Adipose tissue (tissue), 3 donors: Measurements from ENCODE around the gene SLC5A11. TPM values are rescaled to one million over a fixed set of nuclear protein-coding genes. Genes with fewer than 3 reads are reported as not detected.
"Not testable (repeated sequence)": the region's sequence is repeated elsewhere in the genome, so short reads cannot be mapped to it uniquely, and the experiment has no call there.

Experiments used
- H3K27ac ChIP-seq: one replicate; pipeline ENCODE4 v1.5.1; 2013; ENCODE audit warnings: low read depth, low read length
- WGBS, 3 donors: extraction: QIAGEN DNeasy Blood & Tissue Kit; methylation state at CpG; one replicate each; pipeline ENCODE4 v1.1.7; 2013; 5-methylcytosine and 5-hydroxymethylcytosine counted together
- polyA plus RNA-seq, 3 donors: library from polyadenylated mRNA; stranded (reverse); fragments of 200-250 nt; gene quantifications; one replicate each; pipeline ENCODE4 v1.2.3, GENCODE V29; 2013
- donor health status: healthy with polysubstance abuse.
- donor health status: Bipolar disorder and iron deficiency.
- donor health status: healthy.

The SLC5A11 gene
- polyA plus RNA-seq, 3 donors: 0.18 TPM; not detected in 2

DNA sequence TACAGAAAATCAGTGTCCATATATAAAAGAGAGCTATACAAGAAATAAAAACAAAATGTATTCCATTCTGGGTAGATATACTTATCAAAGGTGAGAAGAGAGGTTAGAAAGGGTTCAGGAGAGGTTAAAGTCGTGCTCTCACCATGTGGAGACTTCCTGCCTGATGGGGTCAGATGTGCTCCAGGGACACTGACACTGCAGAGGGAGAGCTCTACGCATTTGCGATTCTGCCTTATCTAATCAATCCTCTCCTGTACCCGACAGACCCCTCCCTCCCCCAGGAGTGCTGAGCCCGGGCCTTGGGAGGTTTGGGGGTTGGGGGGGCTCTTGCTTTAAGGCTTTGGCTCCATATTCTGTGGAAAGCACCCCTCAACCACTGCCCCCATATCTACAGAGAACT, 16.6 kb upstream of the SLC5A11 start:
- 42 to 57% (median 57%) methylated on average over 5 of the region's 5 CpGs for WGBS, 3 donors
- H3K27ac ChIP-seq: no peak overlapping the region

DNA sequence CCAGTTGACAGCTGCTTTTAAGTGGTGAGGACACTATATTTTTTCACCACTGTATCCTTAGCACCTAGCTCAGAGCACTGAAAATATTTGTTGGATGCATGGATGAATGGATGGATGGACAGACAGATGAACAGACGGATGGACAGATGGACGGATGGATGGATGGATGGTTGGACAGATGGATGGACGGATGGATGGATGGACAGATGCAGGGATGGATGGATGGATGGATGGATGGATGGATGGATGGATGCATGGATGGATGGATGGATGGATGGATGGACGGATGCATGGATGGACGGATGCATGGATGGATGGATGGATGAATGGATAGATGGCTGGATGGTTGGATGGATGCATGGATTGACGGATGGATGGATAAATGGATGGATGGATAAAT, 12.4 kb upstream of the SLC5A11 start:
- 85 to 89% (median 88%) methylated on average over 6 of the region's 6 CpGs for WGBS, 3 donors
- H3K27ac ChIP-seq: no peak overlapping the region

DNA sequence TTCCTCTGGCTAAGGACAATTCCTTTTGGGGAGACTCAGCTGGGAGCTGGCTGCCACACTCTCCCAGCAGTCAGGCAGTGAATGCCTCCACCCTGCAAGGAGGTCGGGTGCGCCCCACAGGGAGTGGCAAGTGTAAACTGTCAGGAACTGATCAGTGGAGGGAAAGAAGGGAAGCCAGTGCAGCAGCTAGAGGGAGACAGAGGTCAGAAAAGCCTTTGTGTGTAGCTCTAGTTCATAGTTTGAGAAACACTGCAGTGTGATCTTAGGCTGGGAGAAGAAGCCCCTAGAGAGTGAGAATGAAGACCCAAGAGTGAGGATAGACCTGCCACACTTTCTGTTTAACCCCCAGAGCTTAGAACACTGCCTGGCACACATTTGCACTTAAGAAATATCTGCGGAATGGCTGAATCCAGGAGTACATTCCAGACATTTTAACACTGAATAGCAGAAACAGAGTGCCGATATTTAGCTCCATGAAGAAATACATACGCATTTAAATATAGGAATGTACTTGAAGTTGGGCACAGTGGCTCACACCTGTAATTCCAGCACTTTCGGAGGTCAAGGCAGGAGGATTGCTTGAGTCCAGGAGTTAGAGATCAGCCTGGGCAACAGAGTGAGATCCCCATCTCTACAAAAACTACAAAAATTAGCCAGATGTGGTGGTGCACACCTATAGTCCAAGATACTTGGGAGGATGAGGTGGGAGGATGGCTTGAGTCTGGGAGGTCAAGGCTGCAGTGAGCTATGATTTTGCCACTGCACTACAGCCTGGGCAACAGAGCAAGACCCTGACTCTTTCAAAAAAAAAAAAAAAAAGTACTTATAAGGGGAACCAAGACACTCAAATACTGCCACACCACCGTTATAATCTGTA, 11.1 kb upstream of the SLC5A11 start:
- H3K27ac ChIP-seq: no peak overlapping the region
- WGBS, 3 donors: 63 to 71% (median 70%) methylated on average over 7 of the region's 7 CpGs

DNA sequence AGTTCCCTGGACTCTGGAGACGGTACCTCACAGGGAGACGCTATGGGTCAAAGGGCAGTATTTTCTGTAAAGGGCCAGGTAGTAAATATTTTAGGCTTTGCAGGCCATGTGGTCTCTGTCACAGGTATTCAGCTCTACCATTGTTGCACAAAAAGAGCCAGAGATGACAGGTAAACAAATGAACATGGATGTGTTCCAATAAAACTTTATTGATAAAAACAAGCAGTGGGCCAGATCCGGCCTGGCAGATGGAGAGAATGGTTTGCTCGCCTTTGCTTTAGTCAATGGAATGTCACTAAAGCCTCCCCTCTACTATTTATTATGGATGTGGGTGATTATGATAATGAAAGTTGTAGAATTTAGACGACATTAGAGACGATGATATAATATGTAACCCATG, 8.9 kb upstream of the SLC5A11 start:
- H3K27ac ChIP-seq: no peak overlapping the region
- 91 to 94% (median 93%) methylated on average over 6 of the region's 6 CpGs for WGBS, 3 donors

DNA sequence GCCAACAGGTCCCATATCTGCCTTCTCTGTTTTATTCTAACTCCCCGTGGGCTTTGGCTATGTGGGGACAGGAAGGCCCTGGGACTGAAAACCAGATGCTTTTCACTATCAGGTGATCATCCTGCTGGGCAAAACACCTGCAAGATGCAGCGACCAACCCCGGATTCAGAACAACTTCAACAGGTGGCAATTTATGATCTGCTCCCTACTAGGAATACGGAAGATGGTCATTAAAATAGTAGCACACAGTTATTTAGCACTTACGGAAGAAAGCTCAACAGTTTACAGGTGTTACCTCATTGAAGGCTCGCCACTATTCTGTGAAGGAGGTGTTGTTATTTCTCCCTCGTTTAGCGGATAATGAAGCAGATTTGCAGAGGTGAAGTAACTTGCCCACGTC, 7.8 kb upstream of the SLC5A11 start:
- no peak overlapping the region for H3K27ac ChIP-seq
- 87 to 90% (median 90%) methylated on average over 9 of the region's 9 CpGs for WGBS, 3 donors

DNA sequence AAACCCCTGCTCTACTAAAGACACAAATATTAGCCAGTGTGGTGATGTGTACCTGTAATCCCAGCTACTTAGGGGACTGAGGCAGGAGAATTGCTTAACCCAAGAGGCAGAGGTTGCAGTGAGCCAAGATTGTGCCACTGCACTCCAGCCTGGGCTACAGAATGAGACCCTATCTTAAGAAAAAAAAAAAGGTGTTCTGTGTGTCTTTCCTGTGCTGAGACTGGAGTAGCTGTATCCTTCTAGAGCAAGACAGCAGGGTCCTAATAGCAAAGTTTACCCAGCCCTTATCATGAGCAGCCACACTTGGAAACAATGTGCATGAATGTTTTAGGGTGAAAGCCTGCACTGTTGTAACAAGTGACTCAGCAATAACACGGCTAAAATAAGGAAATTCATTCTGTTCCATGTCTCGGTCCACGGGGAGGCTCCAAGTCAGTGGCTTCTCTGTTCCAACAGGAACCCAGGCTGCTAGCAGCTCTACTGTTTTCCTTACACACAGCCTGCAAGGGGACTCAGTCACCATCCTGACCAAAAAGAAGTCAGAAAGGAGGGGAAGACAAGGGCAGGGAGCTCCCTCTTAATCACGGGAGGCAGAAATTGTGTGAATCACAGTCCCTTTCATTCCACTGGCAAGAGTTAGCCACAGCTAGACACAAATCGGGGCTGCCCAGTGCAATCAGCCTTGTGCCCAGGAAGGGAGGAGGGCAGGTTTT, 7.1 kb upstream of the SLC5A11 start:
- 10 to 18% (median 17%) methylated on average over 5 of the region's 5 CpGs for WGBS, 3 donors
- no peak overlapping the region for H3K27ac ChIP-seq

DNA sequence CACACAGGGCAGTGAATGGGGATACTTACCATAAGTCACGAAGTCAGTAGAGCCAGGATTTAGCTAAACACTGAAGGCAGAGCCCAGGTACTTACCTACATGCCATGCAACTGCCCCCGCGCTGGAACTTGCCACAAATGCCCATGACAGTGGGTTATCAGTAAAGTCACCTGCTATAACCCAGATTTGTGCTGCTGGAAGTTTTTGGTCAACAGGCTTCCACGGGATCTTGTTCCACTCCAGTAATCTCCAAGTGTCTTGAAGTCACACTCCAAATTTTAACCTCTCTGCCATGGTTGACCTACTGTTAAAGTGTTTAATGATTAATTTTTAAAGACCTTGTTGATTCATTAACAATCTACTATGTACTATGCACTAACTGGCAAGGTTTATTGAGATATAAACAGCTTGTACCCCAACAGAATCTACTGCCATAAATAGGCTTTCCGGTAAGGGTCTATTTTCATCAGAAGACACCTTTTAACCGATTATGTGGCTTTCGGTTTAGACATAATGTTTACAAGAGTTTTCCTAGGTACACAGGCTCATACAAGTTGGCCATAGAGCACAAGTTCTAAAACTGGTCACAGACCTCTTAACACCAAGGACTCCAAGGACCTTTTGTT, 6.3 kb upstream of the SLC5A11 start:
- WGBS, 3 donors: 78 to 88% (median 87%) methylated on average over 7 of the region's 7 CpGs
- no peak overlapping the region for H3K27ac ChIP-seq

DNA sequence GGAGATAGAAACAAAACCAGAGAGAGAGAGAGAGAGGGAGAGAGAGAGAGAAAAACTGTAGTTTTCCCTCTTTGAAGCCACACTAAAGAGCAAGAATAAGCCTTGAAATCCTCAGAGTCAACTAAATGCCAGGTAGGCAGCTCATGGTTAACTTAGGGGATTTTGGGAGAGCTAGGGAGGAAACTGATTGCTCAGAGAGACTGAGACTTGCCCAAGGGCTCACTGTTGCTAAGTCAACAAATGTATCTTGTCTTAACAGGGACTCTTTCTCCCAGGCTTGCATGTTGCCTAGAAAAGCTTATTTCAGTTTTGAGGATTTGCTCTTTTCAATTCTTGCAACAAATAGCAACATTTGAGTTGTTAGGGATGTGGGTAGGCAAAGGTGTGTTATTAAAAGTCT, 4.5 kb upstream of the SLC5A11 start:
- no peak overlapping the region for H3K27ac ChIP-seq

DNA sequence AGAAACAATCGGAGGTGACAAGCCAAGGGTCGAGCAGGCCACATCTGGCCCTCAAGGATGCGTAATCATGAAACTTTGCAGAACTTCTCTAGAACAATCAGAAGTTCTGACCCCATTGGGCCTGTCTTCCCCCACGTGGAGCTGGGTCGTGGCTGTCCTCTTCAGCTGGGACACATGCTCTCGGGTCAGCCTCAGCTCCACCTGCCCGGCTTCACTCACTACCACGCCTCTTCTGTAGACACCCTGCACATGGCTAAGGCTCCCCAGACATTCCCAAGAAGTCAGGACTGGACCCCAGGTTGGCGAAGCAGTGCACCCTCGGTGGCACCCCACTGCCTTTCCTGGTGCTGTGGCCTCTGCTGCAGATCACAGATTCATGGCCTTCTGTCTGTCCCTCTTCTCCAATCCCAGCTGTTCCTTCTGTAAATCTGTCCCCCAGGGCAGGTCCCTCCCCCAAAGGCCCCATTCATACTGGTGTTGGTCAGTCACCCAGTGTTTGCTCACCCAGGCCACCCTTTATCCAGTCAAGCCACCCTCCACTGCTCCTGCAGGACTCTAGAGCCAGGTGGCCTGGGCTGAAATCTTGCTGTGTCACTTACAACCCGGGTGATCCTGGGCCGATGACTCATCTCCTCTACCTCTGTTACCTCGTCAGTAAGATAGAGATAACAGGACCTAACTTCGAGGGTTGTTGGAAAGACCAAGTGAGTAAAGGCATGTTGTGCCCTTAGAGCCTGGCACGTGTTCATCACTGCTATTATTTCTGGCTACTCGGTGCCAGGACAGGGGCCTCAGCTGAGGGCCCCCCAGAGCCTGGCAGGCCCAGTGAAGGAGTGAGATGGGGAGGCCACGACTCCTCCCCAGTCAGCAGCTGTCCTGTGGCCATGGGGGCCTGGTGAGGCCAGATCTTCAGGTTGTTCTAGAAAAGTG, 1.4 kb upstream of the SLC5A11 start:
- WGBS, 3 donors: 78 to 84% (median 80%) methylated on average over 17 of the region's 17 CpGs
- H3K27ac ChIP-seq: no peak overlapping the region

DNA sequence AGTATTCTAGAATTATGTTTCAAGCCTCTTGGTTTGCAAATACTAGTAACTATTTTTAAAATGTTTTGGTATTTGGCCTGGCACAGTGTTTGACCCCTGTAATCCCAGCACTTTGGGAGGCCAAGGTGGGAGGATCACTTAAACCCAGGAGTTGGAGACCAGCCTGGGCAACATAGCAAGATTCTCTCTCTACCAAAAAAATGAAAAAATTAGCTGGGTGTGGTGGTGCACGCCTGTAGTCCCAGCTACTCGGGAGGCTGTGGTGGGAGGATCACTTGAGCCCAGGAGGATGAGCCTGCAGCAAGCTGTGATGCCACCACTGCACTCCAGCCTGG, 765 bp upstream of the SLC5A11 start:
- not testable (repeated sequence) for H3K27ac ChIP-seq
- WGBS, 3 donors: 93 to 94% (median 93%) methylated on average over 2 of the region's 2 CpGs

DNA sequence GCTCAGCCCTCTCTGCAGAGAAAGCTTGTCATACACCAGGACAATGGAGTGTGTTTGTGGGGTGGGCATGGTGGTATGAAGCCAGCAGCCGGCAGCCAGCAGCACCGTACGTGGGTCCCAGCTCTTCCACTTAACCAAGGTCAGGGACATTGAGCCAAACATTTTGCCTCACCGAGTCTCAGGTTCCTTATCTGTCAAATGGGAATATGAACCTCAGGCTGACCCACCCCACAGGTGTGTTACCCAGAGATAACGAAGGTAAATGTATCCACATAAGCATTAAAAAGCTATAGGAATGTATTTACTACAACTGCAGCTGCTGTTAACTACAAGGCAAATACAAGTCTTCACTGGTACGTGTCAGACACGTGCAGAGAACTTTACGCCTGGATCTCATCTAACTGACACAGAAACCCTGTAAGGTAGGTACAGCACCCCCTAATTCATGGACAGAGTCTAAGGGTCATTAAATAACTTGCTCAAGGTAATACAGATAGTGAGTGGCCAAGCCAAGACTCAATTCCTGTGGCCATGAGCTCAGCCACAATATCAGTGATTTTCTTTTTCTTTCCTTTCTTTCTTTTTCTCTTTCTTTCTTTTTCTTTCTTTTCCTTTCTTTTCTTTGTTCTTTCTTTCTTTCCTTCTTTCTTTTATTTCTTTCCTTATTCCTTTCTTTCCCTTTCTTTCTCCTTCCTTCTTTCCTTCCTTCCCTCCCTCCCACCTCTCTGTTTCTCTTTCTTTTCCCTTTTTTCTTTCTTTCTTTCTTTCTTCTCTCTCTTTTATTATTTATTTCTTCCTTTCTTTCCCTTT, 990 bp downstream of the SLC5A11 start:
- 30 to 72% (median 62%) methylated on average over 8 of the region's 8 CpGs for WGBS, 3 donors
- H3K27ac ChIP-seq: no peak overlapping the region

DNA sequence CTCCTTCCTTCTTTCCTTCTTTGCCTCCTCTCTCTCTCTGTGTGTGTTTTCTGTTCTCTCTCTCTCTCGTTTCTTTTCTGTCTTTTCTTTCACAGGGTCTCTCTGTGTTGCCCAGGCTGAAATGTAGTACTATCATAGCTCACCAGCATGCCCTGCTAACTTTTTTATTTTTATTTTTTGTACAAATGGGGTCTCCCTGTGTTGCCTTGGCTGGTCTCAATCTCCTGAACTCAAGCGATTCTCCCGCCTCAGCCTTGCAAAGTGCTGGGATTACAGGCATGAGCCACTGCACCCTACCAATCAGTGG, 1.5 kb downstream of the SLC5A11 start:
- no peak overlapping the region for H3K27ac ChIP-seq
- WGBS, 3 donors: 82 to 93% (median 88%) methylated on average over 3 of the region's 3 CpGs

DNA sequence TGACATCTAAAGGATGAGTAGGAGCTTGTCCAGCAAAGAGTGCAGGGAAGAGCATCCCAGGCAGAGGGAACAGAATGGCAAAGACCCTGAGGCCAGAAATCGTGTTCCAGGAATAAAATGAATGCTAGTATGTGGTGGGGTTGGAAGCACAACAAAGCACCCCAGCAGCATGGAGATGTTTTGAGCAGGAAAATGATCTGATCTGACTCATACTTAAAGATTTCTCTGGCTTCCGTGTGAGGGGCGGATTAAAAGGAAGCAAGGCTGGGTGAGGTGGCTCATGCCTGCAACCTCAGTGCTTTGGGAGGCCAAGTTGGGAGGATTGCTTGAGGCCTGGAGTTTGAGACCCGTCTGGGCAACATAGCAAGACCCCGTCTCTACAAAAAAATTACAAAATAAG, 2.3 kb downstream of the SLC5A11 start:
- H3K27ac ChIP-seq: no peak overlapping the region
- 77 to 80% (median 80%) methylated on average over 5 of the region's 5 CpGs for WGBS, 3 donors

DNA sequence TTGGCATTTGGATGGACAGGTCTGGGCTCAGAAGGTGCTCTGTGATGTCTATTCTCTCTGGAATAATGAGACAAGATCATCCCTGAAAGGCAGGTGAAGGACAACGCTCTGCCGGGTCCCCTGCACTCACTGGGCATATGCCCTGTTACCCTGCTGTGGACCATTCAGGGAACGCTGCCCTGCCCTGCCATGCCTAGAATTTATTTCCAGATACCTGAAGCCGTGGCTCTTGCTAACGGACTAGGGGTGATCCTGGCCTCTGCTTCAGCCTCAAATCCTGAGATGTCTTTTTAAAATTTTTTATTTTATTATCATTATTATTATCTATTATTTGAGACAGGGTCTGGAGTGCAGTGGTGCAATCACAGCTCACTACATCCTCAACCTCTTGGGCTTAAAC, 3.9 kb downstream of the SLC5A11 start:
- WGBS, 3 donors: 72 to 92% (median 92%) methylated on average over 5 of the region's 5 CpGs
- H3K27ac ChIP-seq: no peak overlapping the region

DNA sequence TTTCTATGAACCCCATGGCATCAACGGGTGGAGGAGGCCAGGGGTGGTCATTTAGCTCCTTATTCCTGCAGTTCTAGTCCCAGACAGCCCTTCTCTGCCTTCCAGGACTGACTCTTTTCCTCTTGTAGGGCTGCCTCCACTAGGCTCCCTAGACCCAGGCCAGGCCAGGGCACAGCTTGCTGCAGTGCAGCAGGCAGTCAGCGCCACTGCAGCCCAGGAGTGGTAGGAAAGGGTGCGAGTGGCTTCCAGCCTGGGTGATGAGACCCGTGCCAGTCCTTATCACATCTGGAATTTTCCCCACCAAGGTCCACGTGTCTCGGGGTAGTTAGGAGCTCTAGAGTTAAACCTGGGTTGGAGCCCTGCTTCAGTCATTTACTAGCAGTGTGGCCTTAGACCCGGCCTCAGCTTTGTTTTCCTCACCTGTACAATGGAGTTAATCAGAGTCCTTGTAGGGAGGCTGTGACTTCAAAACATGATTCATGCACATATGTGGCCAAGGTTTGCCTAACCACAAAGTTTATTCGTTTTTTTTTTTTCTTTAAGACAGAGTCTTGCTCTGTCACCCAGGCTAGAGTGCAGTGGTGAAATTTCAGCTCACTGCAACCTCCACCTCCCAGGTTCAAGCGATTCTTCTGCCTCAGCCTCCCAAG, 4.7 kb downstream of the SLC5A11 start:
- H3K27ac ChIP-seq: no peak overlapping the region
- WGBS, 3 donors: 64 to 75% (median 70%) methylated on average over 9 of the region's 9 CpGs

DNA sequence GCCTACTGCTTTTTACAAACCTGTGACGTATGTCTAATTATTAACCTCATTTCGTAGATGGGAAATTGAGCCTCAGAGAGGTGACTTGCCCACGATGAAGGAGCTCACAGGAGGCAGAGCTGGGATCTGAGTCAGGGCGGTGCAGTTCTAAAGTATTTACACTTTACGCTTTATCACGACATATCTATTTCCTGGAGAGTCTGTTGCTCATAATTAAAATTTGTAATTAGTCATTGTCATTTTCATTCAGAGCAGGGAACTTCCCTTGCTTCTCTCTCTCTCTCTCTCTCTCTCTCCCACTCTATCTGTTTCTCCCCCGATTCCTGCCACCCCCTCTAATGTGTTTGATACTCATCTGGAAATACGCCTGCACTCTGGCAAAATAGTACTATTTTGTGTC, 5.9 kb downstream of the SLC5A11 start:
- WGBS, 3 donors: 50 to 55% (median 55%) methylated on average over 8 of the region's 8 CpGs
- no peak overlapping the region for H3K27ac ChIP-seq

DNA sequence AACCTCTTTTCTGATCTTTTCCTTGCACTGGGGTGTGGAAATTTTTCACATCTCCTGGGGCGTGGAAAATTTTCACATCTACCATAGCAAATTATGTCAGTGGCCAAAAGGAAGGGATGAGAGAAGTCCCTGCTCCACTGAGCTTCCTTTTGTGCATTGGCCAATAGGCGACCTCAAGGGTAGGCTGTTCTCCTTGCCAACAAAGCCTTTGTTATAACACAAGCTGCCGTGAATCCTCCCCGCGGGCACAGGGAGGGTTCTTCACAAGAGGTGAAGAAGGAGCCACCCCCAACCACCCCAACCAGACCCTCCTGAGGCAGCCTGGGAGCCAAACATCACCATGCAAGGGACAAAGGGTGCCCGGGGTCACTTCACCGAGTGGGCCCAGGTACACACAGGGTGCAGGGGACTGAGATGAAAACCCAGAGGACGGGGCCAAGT, 6.5 kb downstream of the SLC5A11 start:
- 57 to 78% (median 64%) methylated on average over 8 of the region's 8 CpGs for WGBS, 3 donors
- no peak overlapping the region for H3K27ac ChIP-seq
